COR-L47 (cell line): Measurements from ENCODE around the gene HSPBP1.

Source experiments
- DNase-seq: peaks from one replicate; lab custom pipeline; 2025; lab: John Stamatoyannopoulos, UW

Gene HSPBP1

GRCh38 chr19:55255618-55256423, 24.1 kb downstream of the HSPBP1 start:
- no peak for DNase-seq

DNA sequence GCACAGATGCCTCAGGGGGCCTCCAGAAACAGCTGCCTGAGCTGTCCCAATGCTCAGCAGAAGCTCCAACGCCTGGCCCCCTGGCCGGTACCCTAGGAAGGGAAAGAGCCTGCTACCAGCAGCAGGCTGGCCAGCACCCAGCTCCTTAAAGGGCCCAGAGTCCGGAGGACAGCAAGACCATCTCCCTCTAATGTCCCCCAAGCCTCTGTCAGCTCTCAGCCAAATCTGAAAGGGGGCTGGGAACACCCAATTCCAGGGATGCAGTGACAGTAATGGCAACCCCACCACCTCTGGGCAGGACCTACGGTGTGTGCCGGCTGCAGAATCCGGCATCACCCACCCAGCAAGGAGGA, 25.3 kb downstream of the HSPBP1 start:
- no peak for DNase-seq

GRCh38 chr19:55253842-55254624, 25.9 kb downstream of the HSPBP1 start:
- peak; percentile 57 for DNase-seq

DNA sequence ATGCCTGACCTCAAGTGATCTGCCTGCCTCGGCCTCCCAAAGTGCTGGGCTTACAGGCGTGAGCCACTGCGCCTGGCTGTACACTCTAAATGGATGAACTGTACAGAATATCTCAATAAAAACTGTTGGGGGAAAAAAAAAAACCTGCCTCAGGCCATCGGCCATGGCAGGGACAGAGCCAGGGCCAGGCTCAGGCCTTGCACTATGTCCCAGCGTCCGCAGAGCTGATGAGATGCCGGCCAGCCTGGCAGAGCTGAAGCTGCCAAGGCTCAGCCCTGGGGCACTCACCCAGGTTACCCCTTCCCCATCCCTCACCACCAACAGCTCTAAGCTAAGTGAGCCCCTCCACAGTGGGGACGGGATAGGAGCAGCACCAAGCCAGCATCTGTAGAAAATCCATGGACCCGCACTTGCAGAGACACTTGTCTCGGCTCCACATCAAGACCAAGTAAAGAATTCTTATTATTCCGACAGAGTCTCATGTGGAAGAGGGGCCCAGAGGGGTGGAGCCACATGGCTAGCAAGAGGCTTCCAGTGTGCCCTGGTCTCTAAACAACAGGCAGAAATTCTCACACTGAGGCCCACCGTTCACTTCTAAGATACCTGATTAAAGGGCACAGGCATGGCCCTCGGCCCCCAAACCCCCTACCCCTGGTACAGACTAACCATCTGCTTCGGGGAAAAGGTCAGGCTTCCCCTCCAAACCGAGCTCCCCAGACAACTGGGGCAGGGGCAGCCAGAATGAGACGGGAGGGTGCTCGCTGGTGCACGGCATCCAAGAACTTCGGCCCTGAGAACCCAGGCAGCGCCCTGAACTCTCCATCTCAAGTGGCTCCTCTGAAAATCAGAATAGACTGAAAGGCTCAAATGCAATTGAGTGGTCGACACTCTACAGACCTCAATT, 26.9 kb downstream of the HSPBP1 start:
- no peak for DNase-seq

- no peak for DNase-seq
Observed at GRCh38 chr19:55251341-55252081, 28.4 kb downstream of the HSPBP1 start.

- no peak for DNase-seq
Observed at GRCh38 chr19:55250262-55251036, 29.5 kb downstream of the HSPBP1 start.

DNA sequence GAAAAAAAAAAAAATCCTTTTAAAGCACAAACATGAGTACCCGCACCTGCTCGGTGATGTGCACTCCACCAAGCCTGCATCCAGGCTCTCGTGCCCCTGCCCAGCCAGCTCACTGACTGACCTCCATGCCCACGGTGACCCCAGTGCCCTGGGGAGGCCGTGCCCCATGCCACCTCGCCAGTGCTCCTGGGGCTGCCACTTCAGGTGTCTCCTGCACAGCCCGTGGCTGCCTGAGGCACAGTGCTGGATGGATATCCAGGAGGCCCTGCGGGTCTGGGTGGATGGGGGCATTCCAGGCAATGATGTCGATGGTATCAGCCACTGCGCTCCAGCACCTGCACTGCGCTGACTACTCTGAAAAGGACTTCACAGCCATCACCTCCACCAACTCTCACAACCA, 30.1 kb downstream of the HSPBP1 start:
- no peak for DNase-seq

GRCh38 chr19:55248704-55249103, 31.2 kb downstream of the HSPBP1 start:
- no peak for DNase-seq

- no peak for DNase-seq
Observed at GRCh38 chr19:55248166-55248675, 31.7 kb downstream of the HSPBP1 start.

GRCh38 chr19:55247621-55248099, 32.2 kb downstream of the HSPBP1 start:
- no peak for DNase-seq

DNA sequence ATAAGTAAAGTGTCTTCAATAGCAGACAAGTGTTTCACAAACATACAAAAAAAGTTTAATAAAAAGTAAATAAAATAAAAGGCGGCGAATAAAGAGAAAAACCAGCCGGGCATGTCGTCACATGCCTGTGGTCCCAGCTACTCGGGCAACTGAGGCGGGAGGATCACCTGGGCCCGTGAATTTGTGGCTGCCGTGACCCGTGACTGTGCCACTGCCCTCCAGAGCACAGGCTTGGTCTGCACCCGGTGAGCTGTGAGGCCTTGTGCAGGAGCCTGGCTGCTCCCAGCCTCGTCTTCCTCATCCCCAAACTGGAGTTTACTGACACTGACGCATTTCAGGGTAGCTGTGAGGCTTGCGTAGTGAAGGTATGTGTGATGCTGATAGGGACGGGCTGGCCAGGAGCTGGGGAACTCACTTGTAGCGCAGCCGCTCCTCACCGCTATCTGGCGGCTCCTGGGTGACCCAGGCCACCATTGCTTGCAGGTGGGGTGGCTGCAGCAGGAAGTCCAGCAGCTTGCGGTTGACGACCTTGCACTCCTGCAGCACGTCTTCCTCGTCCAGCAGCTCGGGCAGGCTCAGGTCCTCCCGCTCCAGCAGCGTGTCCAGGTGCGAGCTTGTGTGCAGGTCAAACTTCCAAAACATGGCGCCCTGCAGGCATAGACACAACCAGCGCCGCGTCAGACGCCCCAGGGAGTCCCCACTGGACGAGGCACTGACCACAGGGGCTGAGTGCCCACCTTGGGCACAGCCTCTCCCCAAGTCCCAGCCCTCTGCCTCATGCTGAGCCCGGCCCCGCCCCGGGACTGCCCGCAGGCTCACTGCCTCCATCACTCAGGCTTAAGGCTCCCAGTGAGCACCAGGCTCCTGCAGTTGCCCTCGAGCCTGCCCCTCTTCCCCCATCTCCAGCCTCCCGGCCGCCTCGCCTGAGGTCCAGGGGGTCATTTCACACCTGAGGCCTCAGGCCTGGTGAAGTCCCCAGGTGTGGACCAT, 33.2 kb downstream of the HSPBP1 start:
- no peak for DNase-seq

GRCh38 chr19:55245236-55245904, 34.5 kb downstream of the HSPBP1 start:
- DNase-seq: no peak

DNA sequence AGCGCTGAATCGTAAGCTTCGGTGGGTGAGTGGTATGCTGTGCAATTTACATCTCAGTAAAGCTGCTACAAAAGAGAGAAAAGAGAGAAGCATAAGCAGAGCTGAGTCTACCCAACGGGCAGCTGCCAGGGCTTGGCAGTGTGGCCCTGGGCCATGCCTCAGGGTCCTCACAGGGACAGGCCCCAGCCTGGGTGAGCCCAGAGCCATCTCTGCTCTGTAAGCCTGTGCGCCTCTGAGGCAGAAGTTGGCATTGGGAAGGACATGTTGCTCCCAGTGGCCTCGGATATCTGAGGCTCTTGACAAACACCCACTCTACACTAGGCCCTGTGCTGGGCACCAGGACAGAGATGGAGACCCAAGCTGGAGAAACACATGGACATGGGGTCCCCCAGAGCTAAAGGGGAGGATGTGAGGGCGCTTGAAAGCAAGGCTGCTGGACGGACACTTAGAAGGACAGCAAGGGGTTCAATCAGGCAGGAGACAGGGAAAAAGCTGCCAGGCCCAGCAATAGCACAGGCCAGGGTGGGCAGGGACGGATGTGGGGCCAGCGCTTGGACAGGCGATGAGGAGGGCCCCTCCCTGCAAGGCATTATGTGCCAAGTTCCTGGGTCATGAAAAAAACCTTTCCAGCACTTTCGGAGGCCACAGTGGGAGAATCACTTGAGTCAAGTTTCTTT, 35.8 kb downstream of the HSPBP1 start:
- DNase-seq: no peak

GRCh38 chr19:55242517-55242916, 37.4 kb downstream of the HSPBP1 start:
- no peak for DNase-seq

DNA sequence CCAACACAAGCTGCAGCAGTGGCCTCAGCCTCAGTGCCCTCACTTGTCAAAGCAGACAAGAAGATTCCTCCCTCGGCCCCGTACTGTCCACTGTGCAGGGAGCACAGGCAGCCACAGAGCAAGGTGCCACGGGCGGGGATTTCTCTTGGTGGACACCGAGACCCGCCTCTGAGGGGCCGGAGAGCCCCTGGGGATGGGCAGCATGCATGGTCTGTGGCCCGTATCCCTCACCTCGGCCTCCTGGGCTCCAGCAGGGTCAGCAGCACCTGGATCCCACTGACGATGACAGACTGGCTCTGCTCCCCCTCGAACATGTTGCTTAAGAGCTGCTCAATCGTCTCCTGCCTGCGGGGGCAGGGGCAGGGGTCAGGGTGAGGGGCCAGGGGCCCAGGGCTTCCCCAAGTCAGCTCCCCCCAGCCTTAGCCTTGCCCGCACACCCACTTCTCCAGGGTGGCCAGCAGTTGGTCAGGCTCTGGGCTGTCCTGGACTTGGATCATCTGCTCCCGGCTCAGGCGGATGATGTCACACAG, 37.9 kb downstream of the HSPBP1 start:
- DNase-seq: no peak

- no peak for DNase-seq
Observed at GRCh38 chr19:55241143-55241934, 38.6 kb downstream of the HSPBP1 start.

GRCh38 chr19:55240713-55241020, 39.2 kb downstream of the HSPBP1 start:
- no peak for DNase-seq
